ENCODE results near the gene TXN.
"Not testable (repeated sequence)": the region's sequence is repeated elsewhere in the genome, so short reads cannot be mapped to it uniquely, and the experiment has no call there.

The TXN gene

GRCh38 chr9:110208031-110208430, 48.3 kb downstream of the TXN start, which contains the start of gene C9orf152:
TSS of gene C9orf152 (minus strand) at chr9:110208159. CDS start at chr9:110207579, 580 bp downstream.
- no peak for DNase-seq (ENCODE audit: low spot score)

- no peak for DNase-seq (ENCODE audit: low spot score)
These were observed 49.2 kb downstream of the TXN start for GRCh38 chr9:110207071-110207641.

- no peak for DNase-seq (ENCODE audit: low spot score)
These were observed 49.9 kb downstream of the TXN start for GRCh38 chr9:110206389-110206788.

- peak; percentile 39 for DNase-seq (ENCODE audit: low spot score)
These were observed 50.7 kb downstream of the TXN start for GRCh38 chr9:110205612-110206011.

DNA sequence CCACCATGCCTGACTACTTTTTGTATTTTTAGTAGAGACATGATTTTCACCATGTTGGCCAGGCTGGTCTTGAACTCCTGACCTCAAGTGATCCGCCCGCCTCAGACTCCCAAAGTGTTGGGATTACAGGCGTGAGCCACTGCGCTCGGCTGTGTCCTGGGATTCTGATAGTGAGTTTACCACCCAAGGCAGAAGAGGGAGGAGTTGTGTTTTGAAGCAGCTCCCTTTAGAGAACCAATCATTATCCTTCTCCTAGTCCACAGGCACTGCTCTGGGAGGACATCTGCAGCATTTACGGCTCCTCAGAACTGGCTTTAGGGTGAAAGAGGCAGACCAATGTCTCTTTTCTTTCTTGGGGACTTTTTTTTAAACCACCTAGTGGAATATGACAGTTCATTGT, 54.1 kb downstream of the TXN start:
- DNase-seq (ENCODE audit: low spot score) = no peak

GRCh38 chr9:110199643-110200042, 56.7 kb downstream of the TXN start:
- DNase-seq (ENCODE audit: low spot score) = no peak

GRCh38 chr9:110198357-110198756, 58.0 kb downstream of the TXN start:
- DNase-seq (ENCODE audit: low spot score) = no peak

GRCh38 chr9:110197330-110198187, 58.7 kb downstream of the TXN start:
- no peak for DNase-seq (ENCODE audit: low spot score)

- DNase-seq (ENCODE audit: low spot score) = not testable (repeated sequence)
These were observed 60.2 kb downstream of the TXN start for GRCh38 chr9:110196084-110196499.
